Activated B cell treated with CpG ODN at 0.5 μM for 24 hours (primary cell): ENCODE results near the gene ADORA3. TPM values are rescaled to one million over a fixed set of nuclear protein-coding genes. Genes with fewer than 3 reads are reported as not detected.

ENCODE experiments used
- ATAC-seq: fragments of 200-7000 bp; cut with Tn5 transposase; one replicate; pipeline ENCODE4 v1.10.0; 2021; ENCODE audit warnings: low read depth, mild to moderate bottlenecking, moderate library complexity
- CTCF ChIA-PET: fragments of 350-600 bp; sonication (Branson Sonifier 250); formaldehyde crosslinking; loops from one replicate; lab custom pipeline; 2021; ENCODE audit warnings: antibody characterized with exemption; lab: Charles Lee
- POLR2A ChIA-PET: fragments of 350-600 bp; sonication (Branson Sonifier 250); formaldehyde crosslinking; loops from one replicate; lab custom pipeline; 2021; ENCODE audit warnings: antibody characterized with exemption; lab: Charles Lee
- DNase-seq: peaks from one replicate; pipeline ENCODE4 v3.0.0; 2022
- H3K27ac Mint-ChIP-seq: one replicate; pipeline ENCODE4 v1.8.0; 2020; ENCODE audit warnings: mixed read lengths
- H3K27me3 Mint-ChIP-seq: one replicate; pipeline ENCODE4 v1.8.0; 2021; ENCODE audit warnings: mixed read lengths
- H3K36me3 Mint-ChIP-seq: one replicate; pipeline ENCODE4 v1.8.0; 2021; ENCODE audit warnings: low read depth, mixed read lengths
- H3K4me1 Mint-ChIP-seq: one replicate; pipeline ENCODE4 v1.8.0; 2021; ENCODE audit warnings: mixed read lengths
- H3K4me3 Mint-ChIP-seq: one replicate; pipeline ENCODE4 v1.8.0; 2020; ENCODE audit warnings: mild to moderate bottlenecking, mixed read lengths
- H3K9me3 Mint-ChIP-seq: one replicate; pipeline ENCODE4 v1.8.0; 2020; ENCODE audit warnings: mixed read lengths
- CTCF ChIP-seq: fragments of 200-600 bp; IDR thresholded peaks from one replicate; pipeline ENCODE4 v1.8.0; 2022; ENCODE audit warnings: antibody characterized with exemption, mild to moderate bottlenecking
- intact Hi-C: fragments of 100-400 bp; cut with micrococcal nuclease; formaldehyde crosslinking; loops from one replicate; pipeline ENCODE4 v1.15.1; 2024
- total RNA-seq: library from RNA; stranded (reverse); gene quantifications from 2 replicates; pipeline ENCODE4 v1.2.3, GENCODE V29; 2022

ADORA3 gene
- total RNA-seq, 1 donor from 2014 or later, result not detected

GRCh38 chr1:111455642-111456031 is 47.8 kb downstream of the ADORA3 start:
- Mint-ChIP-seq H3K36me3 (peaks cover 81% of the 10 kb centered on the region), H3K4me1 (peaks cover 49% of the 10 kb centered on the region), H3K4me3 (no peak overlapping the region), H3K27ac (peak overlapping the region; percentile 30), H3K9me3 (no peaks in the 10 kb centered on the region), H3K27me3 (no peaks in the 10 kb centered on the region)
- no peak for TF ChIP-seq CTCF
- intact Hi-C loops, result no loop called here
- ChIA-PET POLR2A (no interaction called here), CTCF (no interaction called here)
- DNase-seq (no peak), ATAC-seq (no peak)

- Mint-ChIP-seq H3K9me3 (no peaks in the 10 kb centered on the region), H3K36me3 (peaks cover 80% of the 10 kb centered on the region), H3K4me3 (no peak overlapping the region), H3K27ac (no peak overlapping the region), H3K4me1 (peaks cover 55% of the 10 kb centered on the region), H3K27me3 (no peaks in the 10 kb centered on the region)
- CTCF ChIA-PET, result no interaction called here
- DNase-seq, result no peak
- ATAC-seq, result peak; percentile 28
- intact Hi-C loops, result no loop called here
- no peak for TF ChIP-seq CTCF
- POLR2A ChIA-PET, result no interaction called here
Observed at GRCh38 chr1:111454859-111455641, 48.4 kb downstream of the ADORA3 start.

GRCh38 chr1:111453706-111454105 is 49.7 kb downstream of the ADORA3 start:
- H3K9me3 Mint-ChIP-seq, result no peaks in the 10 kb centered on the region
- intact Hi-C loops, result no loop called here
- peaks cover 79% of the 10 kb centered on the region for H3K36me3 Mint-ChIP-seq
- CTCF ChIA-PET, result interaction anchor here (1.0 to 1.9 kb wide), 3 partner anchors 18 to 316 kb away, joined by 4 to 6 read pairs (median 6); no protein-coding TSS in a partner anchor
- no peak for ATAC-seq
- TF ChIP-seq CTCF, result no peak
- peaks cover 65% of the 10 kb centered on the region for H3K4me1 Mint-ChIP-seq
- no peak overlapping the region for H3K27ac Mint-ChIP-seq
- H3K4me3 Mint-ChIP-seq, result no peak overlapping the region
- POLR2A ChIA-PET, result interaction anchor here (0.7 to 0.8 kb wide), 3 partner anchors 9 to 234 kb away, joined by 3 read pairs; no protein-coding TSS in a partner anchor
- no peaks in the 10 kb centered on the region for H3K27me3 Mint-ChIP-seq
- no peak for DNase-seq

GRCh38 chr1:111452581-111452980 is 50.9 kb downstream of the ADORA3 start:
- Mint-ChIP-seq H3K36me3 (peaks cover 74% of the 10 kb centered on the region), H3K9me3 (no peaks in the 10 kb centered on the region), H3K4me1 (peaks cover 74% of the 10 kb centered on the region), H3K27me3 (no peaks in the 10 kb centered on the region), H3K27ac (no peak overlapping the region), H3K4me3 (no peak overlapping the region)
- CTCF ChIA-PET, result interaction anchor here (1.0 to 1.9 kb wide), 3 partner anchors 19 to 317 kb away, joined by 4 to 6 read pairs (median 6); no protein-coding TSS in a partner anchor
- POLR2A ChIA-PET, result interaction anchor here (5.5 kb wide), 1 partner anchor 55 kb away, joined by 38 read pairs; no protein-coding TSS in a partner anchor
- ATAC-seq (no peak), DNase-seq (no peak)
- TF ChIP-seq CTCF, result no peak
- intact Hi-C loops, result no loop called here

GRCh38 chr1:111450185-111450584 is 53.2 kb downstream of the ADORA3 start:
- Mint-ChIP-seq H3K4me1 (peaks cover 77% of the 10 kb centered on the region), H3K36me3 (peaks cover 72% of the 10 kb centered on the region), H3K4me3 (peak overlapping the region; percentile 100), H3K27ac (peak overlapping the region; percentile 98), H3K9me3 (no peaks in the 10 kb centered on the region), H3K27me3 (no peaks in the 10 kb centered on the region)
- no peak for DNase-seq
- ChIA-PET CTCF (no interaction called here), POLR2A (interaction anchor here (2.8 to 5.5 kb wide), 2 partner anchors 21 to 57 kb away, joined by 19 to 38 read pairs; no protein-coding TSS in a partner anchor)
- no peak for TF ChIP-seq CTCF
- ATAC-seq, result no peak
- intact Hi-C loops, result no loop called here
